HG03565 (cell line): Measurements from ENCODE around the gene ARNT2.

ENCODE experiments used
- ATAC-seq: cut with Tn5 transposase; IDR thresholded peaks from one replicate; pipeline ENCODE4 v1.9.1; 2021; ENCODE audit warnings: mild to moderate bottlenecking, moderate library complexity; ENCODE audit not compliant: unreplicated experiment

Gene ARNT2

GRCh38 chr15:80464951-80465625 lies 60.9 kb downstream of the ARNT2 start:
- ATAC-seq: no peak

- no peak for ATAC-seq
Measured at GRCh38 chr15:80465626-80466005, 61.4 kb downstream of the ARNT2 start.

- ATAC-seq: no peak
Measured at GRCh38 chr15:80466543-80466942, 62.4 kb downstream of the ARNT2 start.

GRCh38 chr15:80467311-80467714 lies 63.1 kb downstream of the ARNT2 start:
- ATAC-seq: no peak

GRCh38 chr15:80468796-80469195 lies 64.6 kb downstream of the ARNT2 start:
- ATAC-seq: no peak

GRCh38 chr15:80471881-80472280 lies 67.7 kb downstream of the ARNT2 start:
- ATAC-seq: no peak

- ATAC-seq: no peak
Measured at GRCh38 chr15:80473286-80474223, 69.4 kb downstream of the ARNT2 start.

- no peak for ATAC-seq
Measured at GRCh38 chr15:80474224-80475215, 70.3 kb downstream of the ARNT2 start.

- no peak for ATAC-seq
Measured at GRCh38 chr15:80475572-80475971, 71.4 kb downstream of the ARNT2 start.

GRCh38 chr15:80476036-80476435 lies 71.9 kb downstream of the ARNT2 start:
- ATAC-seq: no peak

- ATAC-seq: no peak
Measured at GRCh38 chr15:80478075-80478474, 73.9 kb downstream of the ARNT2 start.

GRCh38 chr15:80479191-80479590 lies 75.0 kb downstream of the ARNT2 start:
- ATAC-seq: no peak

GRCh38 chr15:80480171-80480811 lies 76.1 kb downstream of the ARNT2 start:
- no peak for ATAC-seq

- ATAC-seq: no peak
Measured at GRCh38 chr15:80480909-80481308, 76.7 kb downstream of the ARNT2 start.

- ATAC-seq: no peak
Measured at GRCh38 chr15:80482696-80483095, 78.5 kb downstream of the ARNT2 start.

- ATAC-seq: no peak
Measured at GRCh38 chr15:80483725-80484161, 79.6 kb downstream of the ARNT2 start.

- ATAC-seq: no peak
Measured at GRCh38 chr15:80484333-80484864, 80.2 kb downstream of the ARNT2 start.

GRCh38 chr15:80485370-80486164 lies 81.4 kb downstream of the ARNT2 start:
- no peak for ATAC-seq

- ATAC-seq: no peak
Measured at GRCh38 chr15:80487839-80488390, 83.7 kb downstream of the ARNT2 start.
